AG09319 (cell line): ENCODE data around the gene UNC5CL.

Source experiments
- DNase-seq: peaks from one replicate; pipeline ENCODE4 v3.0.0-alpha.2; 2010; ENCODE audit warnings: low read depth; ENCODE audit errors: extremely low read depth
- CTCF ChIP-seq: IDR thresholded peaks from 2 replicates; pipeline ENCODE4 v1.5.1; 2011; ENCODE audit warnings: low read depth, mild to moderate bottlenecking, inconsistent platforms, low read length, moderate library complexity

UNC5CL gene

GRCh38 chr6:41037107-41037900 is 1.7 kb downstream of the UNC5CL start:
- no peak for DNase-seq
- no peak for TF ChIP-seq CTCF

GRCh38 chr6:41036601-41037000 is 2.4 kb downstream of the UNC5CL start:
- no peak for DNase-seq
- TF ChIP-seq CTCF = no peak

GRCh38 chr6:41036186-41036585 is 2.8 kb downstream of the UNC5CL start:
- DNase-seq = no peak
- no peak for TF ChIP-seq CTCF

- no peak for TF ChIP-seq CTCF
Observed at GRCh38 chr6:41033776-41034175, 5.2 kb downstream of the UNC5CL start.

GRCh38 chr6:41032830-41033229 is 6.2 kb downstream of the UNC5CL start:
- TF ChIP-seq CTCF = no peak
- no peak for DNase-seq

More at GRCh38 chr6:41033776-41034175, 5.2 kb downstream of the UNC5CL start:
- no peak for DNase-seq

GRCh38 chr6:41028561-41029412 is 10.2 kb downstream of the UNC5CL start:
- TF ChIP-seq CTCF = no peak
- no peak for DNase-seq
